GM12891 (cell line): Measurements from ENCODE around the gene CYLD.

ENCODE experiments used
- PAX5 ChIP-seq: IDR thresholded peaks from 2 replicates; pipeline ENCODE4 v1.6.1; 2011; ENCODE audit warnings: low read length, moderate library complexity, mild to moderate bottlenecking; ENCODE audit not compliant: insufficient read depth, severe bottlenecking
- POLR2A ChIP-seq: IDR thresholded peaks from 2 replicates; pipeline ENCODE4 v1.6.1; 2011; ENCODE audit warnings: low read depth, low read length, control low read depth
- POLR2AphosphoS5 ChIP-seq: IDR thresholded peaks from 2 replicates; pipeline ENCODE4 v1.6.1; 2011; ENCODE audit warnings: low read depth, low read length, control low read depth
- POU2F2 ChIP-seq: IDR thresholded peaks from 2 replicates; pipeline ENCODE4 v1.6.1; 2011; ENCODE audit warnings: low read depth, mild to moderate bottlenecking, control low read depth, low read length, moderate library complexity
- SPI1 ChIP-seq: IDR thresholded peaks from 2 replicates; pipeline ENCODE4 v1.6.1; 2011; ENCODE audit warnings: low read depth, low read length, control low read depth
- TAF1 ChIP-seq: IDR thresholded peaks from 2 replicates; pipeline ENCODE4 v1.6.1; 2011; ENCODE audit warnings: low read depth, low read length, control low read depth

GRCh38 chr16:50842589-50842988 is 100.7 kb downstream of the CYLD start:
- TF ChIP-seq POLR2A = no peak
- no peak for TF ChIP-seq POLR2AphosphoS5
- TF ChIP-seq TAF1 = no peak
- TF ChIP-seq SPI1 = no peak
- TF ChIP-seq POU2F2 = no peak
- no peak for TF ChIP-seq PAX5
